Neuronal stem cell (in vitro differentiated cells): ENCODE results near the gene SMYD3.

ENCODE experiments used
- DNase-seq: peaks from one replicate; pipeline ENCODE4 v3.0.0-alpha.2; 2013; ENCODE audit warnings: low spot score
- H2AFZ ChIP-seq: one replicate; pipeline ENCODE4 v1.6.1; 2013; ENCODE audit warnings: mild to moderate bottlenecking, low read length, inconsistent platforms
- H2AK5ac ChIP-seq: 2 replicates; pipeline ENCODE4 v1.6.1; 2013; ENCODE audit warnings: low read depth, mild to moderate bottlenecking, inconsistent platforms, low read length, moderate library complexity, mixed read lengths
- H2BK120ac ChIP-seq: 2 replicates; pipeline ENCODE4 v1.6.1; 2013; ENCODE audit warnings: low read depth, mild to moderate bottlenecking, inconsistent platforms, low read length, moderate library complexity, mixed read lengths
- H2BK12ac ChIP-seq: one replicate; pipeline ENCODE4 v1.6.1; 2013; ENCODE audit warnings: low read length, inconsistent platforms
- H2BK15ac ChIP-seq: 2 replicates; pipeline ENCODE4 v1.6.1; 2013; ENCODE audit warnings: mild to moderate bottlenecking, low read length, inconsistent platforms, mixed read lengths
- H2BK5ac ChIP-seq: one replicate; pipeline ENCODE4 v1.6.1; 2013; ENCODE audit warnings: inconsistent platforms, mild to moderate bottlenecking, low read length, moderate library complexity
- H3K14ac ChIP-seq: one replicate; pipeline ENCODE4 v1.6.1; 2013; ENCODE audit warnings: low read length, inconsistent platforms
- H3K18ac ChIP-seq: 2 replicates; pipeline ENCODE4 v1.6.1; 2013; ENCODE audit warnings: low read length, inconsistent platforms
- H3K23ac ChIP-seq: 2 replicates; pipeline ENCODE4 v1.6.1; 2013; ENCODE audit warnings: low read depth, mild to moderate bottlenecking, mixed read lengths, low read length, inconsistent platforms; ENCODE audit not compliant: poor library complexity
- H3K27ac ChIP-seq: replicated peaks from 3 replicates; pipeline ENCODE4 v1.5.1; 2013; ENCODE audit warnings: low read length, inconsistent platforms
- H3K27me3 ChIP-seq, 3 experiments: 2 replicates each; pipeline ENCODE4 v1.6.1; 2013; ENCODE audit warnings: low read length in 3 of 3, mild to moderate bottlenecking in 2 of 3, inconsistent platforms in 1 of 3, low read depth in 1 of 3, mixed read lengths in 1 of 3, moderate library complexity in 1 of 3; ENCODE audit not compliant: control insufficient read depth in 3 of 3, insufficient read depth in 3 of 3
- H3K36me3 ChIP-seq, 2 donors: replicated peaks in 1 of 2; 2 replicates each; pipeline ENCODE4 v1.6.1; 2013; ENCODE audit warnings: low read length in 2 of 2; ENCODE audit not compliant: control insufficient read depth in 2 of 2, insufficient read depth in 2 of 2
- H3K4ac ChIP-seq: 2 replicates; pipeline ENCODE4 v1.6.1; 2013; ENCODE audit warnings: inconsistent platforms, mild to moderate bottlenecking, low read length, moderate library complexity
- H3K4me1 ChIP-seq, 2 donors: 1 replicate in 1 of 2; 2 replicates in 1 of 2; pipeline ENCODE4 v1.6.1; 2013; ENCODE audit warnings: low read length in 2 of 2, low read depth in 1 of 2; ENCODE audit not compliant: control insufficient read depth in 2 of 2, insufficient read depth in 1 of 2
- H3K4me2 ChIP-seq: one replicate; pipeline ENCODE4 v1.6.1; 2013; ENCODE audit warnings: mild to moderate bottlenecking, low read length, inconsistent platforms; ENCODE audit not compliant: insufficient read depth, poor library complexity, severe bottlenecking
- H3K4me3 ChIP-seq, 2 donors: 2 replicates each; pipeline ENCODE4 v1.5.1; 2013; ENCODE audit warnings: low read length in 2 of 2, mild to moderate bottlenecking in 2 of 2, inconsistent platforms in 1 of 2, moderate library complexity in 1 of 2
- H3K79me1 ChIP-seq: one replicate; pipeline ENCODE4 v1.6.1; 2013; ENCODE audit warnings: low read depth, mild to moderate bottlenecking, inconsistent platforms, low read length, moderate library complexity
- H3K9ac ChIP-seq: one replicate; pipeline ENCODE4 v1.6.1; 2013; ENCODE audit warnings: mild to moderate bottlenecking, low read depth, low read length, inconsistent platforms; ENCODE audit not compliant: poor library complexity
- H3K9me3 ChIP-seq, 2 donors: replicated peaks in 1 of 2; 2 replicates each; pipeline versions ENCODE3 to v1.6.1; 2013; ENCODE audit warnings: low read length in 2 of 2, mild to moderate bottlenecking in 2 of 2, inconsistent platforms in 1 of 2, low read depth in 1 of 2, mixed read lengths in 1 of 2, moderate library complexity in 1 of 2; ENCODE audit not compliant: control insufficient read depth in 2 of 2, insufficient read depth in 1 of 2
- H4K8ac ChIP-seq: one replicate; pipeline ENCODE4 v1.6.1; 2013; ENCODE audit warnings: low read depth, mild to moderate bottlenecking, inconsistent platforms, low read length, moderate library complexity
- H4K91ac ChIP-seq: one replicate; pipeline ENCODE4 v1.6.1; 2013; ENCODE audit warnings: low read length, low read depth, mild to moderate bottlenecking, inconsistent platforms; ENCODE audit not compliant: poor library complexity
- WGBS, 2 donors: extraction: QIAGEN DNeasy Blood & Tissue Kit; methylation state at CpG; one replicate each; pipeline ENCODE4 v1.1.7; 2013; ENCODE audit warnings: missing lambda C conversion rate in 2 of 2, mixed read lengths in 1 of 2; ENCODE audit not compliant: insufficient read length in 2 of 2, insufficient replicate concordance in 1 of 2; ENCODE audit errors: extremely low coverage in 2 of 2; 5-methylcytosine and 5-hydroxymethylcytosine counted together

SMYD3 gene

GRCh38 chr1:246471688-246472087 lies 35.4 kb downstream of the SMYD3 start:
- no peak overlapping the region for H3K4me2 ChIP-seq
- no peak overlapping the region for H3K18ac ChIP-seq
- H3K9me3 ChIP-seq, result no peaks in the 10 kb centered on the region
- no peak overlapping the region for H3K27ac ChIP-seq
- WGBS, 2 donors, result no CpG with 5 or more reads among the region's 1 CpG
- no peak overlapping the region for H2BK120ac ChIP-seq
- no peak overlapping the region for H2AFZ ChIP-seq
- H3K9ac ChIP-seq, result no peak overlapping the region
- no peak overlapping the region for H4K91ac ChIP-seq
- H4K8ac ChIP-seq, result no peak overlapping the region
- no peak overlapping the region for H2AK5ac ChIP-seq
- no peak overlapping the region for H3K14ac ChIP-seq
- H3K27me3 ChIP-seq, result no peaks in the 10 kb centered on the region
- H3K79me1 ChIP-seq, result no peaks in the 10 kb centered on the region
- H3K4me1 ChIP-seq, result no peaks in the 10 kb centered on the region
- no peak overlapping the region for H2BK15ac ChIP-seq
- DNase-seq, result no peak
- H3K23ac ChIP-seq, result no peak overlapping the region
- no peak overlapping the region for H2BK5ac ChIP-seq
- no peaks in the 10 kb centered on the region for H3K36me3 ChIP-seq
- H3K4ac ChIP-seq, result no peak overlapping the region
- no peak overlapping the region for H3K4me3 ChIP-seq
- no peak overlapping the region for H2BK12ac ChIP-seq

GRCh38 chr1:246470585-246470984 lies 36.5 kb downstream of the SMYD3 start:
- Histone ChIP-seq H3K9me3 (no peaks in the 10 kb centered on the region), H4K8ac (no peak overlapping the region), H3K23ac (no peak overlapping the region), H3K27ac (no peak overlapping the region), H2AK5ac (no peak overlapping the region), H3K27me3 (no peaks in the 10 kb centered on the region), H3K4me1 (no peaks in the 10 kb centered on the region), H2BK15ac (no peak overlapping the region), H3K18ac (no peak overlapping the region), H2BK5ac (no peak overlapping the region), H3K36me3 (no peaks in the 10 kb centered on the region), H3K14ac (no peak overlapping the region), H2AFZ (no peak overlapping the region), H2BK12ac (no peak overlapping the region), H3K9ac (no peak overlapping the region), H3K79me1 (no peaks in the 10 kb centered on the region), H2BK120ac (no peak overlapping the region), H3K4me2 (no peak overlapping the region), H3K4ac (no peak overlapping the region), H4K91ac (no peak overlapping the region), H3K4me3 (no peak overlapping the region)
- DNase-seq, result no peak
- no CpG with 5 or more reads among the region's 1 CpG for WGBS, 2 donors

GRCh38 chr1:246462986-246463385 lies 44.1 kb downstream of the SMYD3 start:
- no CpG with 5 or more reads among the region's 2 CpGs for WGBS, 2 donors
- H3K4me2 ChIP-seq, result no peak overlapping the region
- H2BK5ac ChIP-seq, result no peak overlapping the region
- H3K27me3 ChIP-seq, result no peaks in the 10 kb centered on the region
- H3K23ac ChIP-seq, result no peak overlapping the region
- H3K9ac ChIP-seq, result no peak overlapping the region
- H2BK15ac ChIP-seq, result no peak overlapping the region
- no peak overlapping the region for H2AFZ ChIP-seq
- no peak overlapping the region for H3K18ac ChIP-seq
- H3K36me3 ChIP-seq, result no peaks in the 10 kb centered on the region
- H3K9me3 ChIP-seq, result no peaks in the 10 kb centered on the region
- H4K8ac ChIP-seq, result no peak overlapping the region
- H2BK120ac ChIP-seq, result no peak overlapping the region
- DNase-seq, result no peak
- H4K91ac ChIP-seq, result no peak overlapping the region
- H3K4ac ChIP-seq, result no peak overlapping the region
- no peak overlapping the region for H3K4me3 ChIP-seq
- H3K79me1 ChIP-seq, result no peaks in the 10 kb centered on the region
- no peak overlapping the region for H3K27ac ChIP-seq
- H2BK12ac ChIP-seq, result no peak overlapping the region
- H3K4me1 ChIP-seq, result no peaks in the 10 kb centered on the region
- no peak overlapping the region for H2AK5ac ChIP-seq
- H3K14ac ChIP-seq, result no peak overlapping the region

- H3K4me2 ChIP-seq, result no peak overlapping the region
- no peaks in the 10 kb centered on the region for H3K79me1 ChIP-seq
- no peak overlapping the region for H2BK12ac ChIP-seq
- H2BK5ac ChIP-seq, result no peak overlapping the region
- no peak overlapping the region for H2AK5ac ChIP-seq
- H2AFZ ChIP-seq, result no peak overlapping the region
- H3K9me3 ChIP-seq, result no peaks in the 10 kb centered on the region
- no peak overlapping the region for H3K23ac ChIP-seq
- WGBS, 2 donors, result no CpG with 5 or more reads among the region's 1 CpG
- H3K18ac ChIP-seq, result no peak overlapping the region
- H4K8ac ChIP-seq, result no peak overlapping the region
- no peak overlapping the region for H2BK120ac ChIP-seq
- no peaks in the 10 kb centered on the region for H3K4me1 ChIP-seq
- H2BK15ac ChIP-seq, result no peak overlapping the region
- no peak overlapping the region for H3K9ac ChIP-seq
- no peak overlapping the region for H3K4ac ChIP-seq
- H3K27me3 ChIP-seq, result no peaks in the 10 kb centered on the region
- no peak overlapping the region for H4K91ac ChIP-seq
- no peaks in the 10 kb centered on the region for H3K36me3 ChIP-seq
- H3K14ac ChIP-seq, result no peak overlapping the region
- no peak overlapping the region for H3K4me3 ChIP-seq
- no peak overlapping the region for H3K27ac ChIP-seq
- DNase-seq, result no peak
Observed at GRCh38 chr1:246460406-246460805, 46.7 kb downstream of the SMYD3 start.
